ENCODE data around the gene GYG1.

GRCh38 chr3:149020196-149020838 lies 29.0 kb downstream of the GYG1 start:
- TF ChIP-seq CTCF (IDR thresholded peaks at IDR 0.05) = no peak
- no peak for TF ChIP-seq POLR2A (IDR thresholded peaks at IDR 0.05)
- TF ChIP-seq EP300 (IDR thresholded peaks at IDR 0.05) = no peak

All from tibial nerve (tissue), 4 donors.